ENCODE results near the gene ARL4C.

DNA sequence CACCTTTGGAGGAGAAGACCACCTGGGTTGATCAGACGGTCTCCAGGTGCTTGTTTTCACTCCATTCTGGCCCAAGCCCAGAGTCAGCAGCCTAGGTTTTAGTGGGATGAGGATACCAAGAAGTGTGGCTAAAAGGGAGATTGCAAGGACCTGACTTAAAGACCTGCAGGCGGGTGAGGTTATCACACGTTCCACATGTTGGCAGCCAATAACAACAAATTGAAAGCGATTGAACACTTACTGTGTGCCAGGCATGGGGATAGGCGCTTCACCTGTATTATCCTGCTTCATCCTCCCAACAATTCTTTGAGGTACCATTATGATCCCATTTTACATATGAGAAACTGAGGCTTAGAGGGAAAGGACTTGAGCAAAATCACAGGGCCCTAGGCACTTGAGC is 5.0 kb downstream of the ARL4C start:
- TF ChIP-seq, protein P1, sequence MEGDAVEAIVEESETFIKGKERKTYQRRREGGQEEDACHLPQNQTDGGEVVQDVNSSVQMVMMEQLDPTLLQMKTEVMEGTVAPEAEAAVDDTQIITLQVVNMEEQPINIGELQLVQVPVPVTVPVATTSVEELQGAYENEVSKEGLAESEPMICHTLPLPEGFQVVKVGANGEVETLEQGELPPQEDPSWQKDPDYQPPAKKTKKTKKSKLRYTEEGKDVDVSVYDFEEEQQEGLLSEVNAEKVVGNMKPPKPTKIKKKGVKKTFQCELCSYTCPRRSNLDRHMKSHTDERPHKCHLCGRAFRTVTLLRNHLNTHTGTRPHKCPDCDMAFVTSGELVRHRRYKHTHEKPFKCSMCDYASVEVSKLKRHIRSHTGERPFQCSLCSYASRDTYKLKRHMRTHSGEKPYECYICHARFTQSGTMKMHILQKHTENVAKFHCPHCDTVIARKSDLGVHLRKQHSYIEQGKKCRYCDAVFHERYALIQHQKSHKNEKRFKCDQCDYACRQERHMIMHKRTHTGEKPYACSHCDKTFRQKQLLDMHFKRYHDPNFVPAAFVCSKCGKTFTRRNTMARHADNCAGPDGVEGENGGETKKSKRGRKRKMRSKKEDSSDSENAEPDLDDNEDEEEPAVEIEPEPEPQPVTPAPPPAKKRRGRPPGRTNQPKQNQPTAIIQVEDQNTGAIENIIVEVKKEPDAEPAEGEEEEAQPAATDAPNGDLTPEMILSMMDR (IDR thresholded peaks at IDR 0.05; ENCODE audit: low read depth, low read length, missing input control) = no peak
- no peak for TF ChIP-seq SP1 (IDR thresholded peaks at IDR 0.05)
- TF ChIP-seq, protein P2, sequence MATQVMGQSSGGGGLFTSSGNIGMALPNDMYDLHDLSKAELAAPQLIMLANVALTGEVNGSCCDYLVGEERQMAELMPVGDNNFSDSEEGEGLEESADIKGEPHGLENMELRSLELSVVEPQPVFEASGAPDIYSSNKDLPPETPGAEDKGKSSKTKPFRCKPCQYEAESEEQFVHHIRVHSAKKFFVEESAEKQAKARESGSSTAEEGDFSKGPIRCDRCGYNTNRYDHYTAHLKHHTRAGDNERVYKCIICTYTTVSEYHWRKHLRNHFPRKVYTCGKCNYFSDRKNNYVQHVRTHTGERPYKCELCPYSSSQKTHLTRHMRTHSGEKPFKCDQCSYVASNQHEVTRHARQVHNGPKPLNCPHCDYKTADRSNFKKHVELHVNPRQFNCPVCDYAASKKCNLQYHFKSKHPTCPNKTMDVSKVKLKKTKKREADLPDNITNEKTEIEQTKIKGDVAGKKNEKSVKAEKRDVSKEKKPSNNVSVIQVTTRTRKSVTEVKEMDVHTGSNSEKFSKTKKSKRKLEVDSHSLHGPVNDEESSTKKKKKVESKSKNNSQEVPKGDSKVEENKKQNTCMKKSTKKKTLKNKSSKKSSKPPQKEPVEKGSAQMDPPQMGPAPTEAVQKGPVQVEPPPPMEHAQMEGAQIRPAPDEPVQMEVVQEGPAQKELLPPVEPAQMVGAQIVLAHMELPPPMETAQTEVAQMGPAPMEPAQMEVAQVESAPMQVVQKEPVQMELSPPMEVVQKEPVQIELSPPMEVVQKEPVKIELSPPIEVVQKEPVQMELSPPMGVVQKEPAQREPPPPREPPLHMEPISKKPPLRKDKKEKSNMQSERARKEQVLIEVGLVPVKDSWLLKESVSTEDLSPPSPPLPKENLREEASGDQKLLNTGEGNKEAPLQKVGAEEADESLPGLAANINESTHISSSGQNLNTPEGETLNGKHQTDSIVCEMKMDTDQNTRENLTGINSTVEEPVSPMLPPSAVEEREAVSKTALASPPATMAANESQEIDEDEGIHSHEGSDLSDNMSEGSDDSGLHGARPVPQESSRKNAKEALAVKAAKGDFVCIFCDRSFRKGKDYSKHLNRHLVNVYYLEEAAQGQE (IDR thresholded peaks at IDR 0.05) = no peak
- TF ChIP-seq FOXA1 (IDR thresholded peaks at IDR 0.05) = no peak
- no peak for TF ChIP-seq EGR1 (IDR thresholded peaks at IDR 0.05; ENCODE audit: low read depth in 2 of 2)
- TF ChIP-seq, protein P3, sequence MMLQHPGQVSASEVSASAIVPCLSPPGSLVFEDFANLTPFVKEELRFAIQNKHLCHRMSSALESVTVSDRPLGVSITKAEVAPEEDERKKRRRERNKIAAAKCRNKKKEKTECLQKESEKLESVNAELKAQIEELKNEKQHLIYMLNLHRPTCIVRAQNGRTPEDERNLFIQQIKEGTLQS (IDR thresholded peaks at IDR 0.05) = no peak

All from liver (tissue), 3 donors.